Uterus (tissue), 4 donors: ENCODE measurements around the gene NXT1. TPM values are rescaled to one million over a fixed set of nuclear protein-coding genes. Genes with fewer than 3 reads are reported as not detected.

Source experiments
- DNase-seq, 2 donors: peaks; one replicate each; pipeline ENCODE4 v3.0.0-alpha.2; 2019 to 2020
- H3K27ac ChIP-seq, 2 donors: fragments of 200-600 bp; sonication (generic); 1 replicate in 1 of 2; 2 replicates in 1 of 2; pipeline ENCODE4 v1.5.1; 2016 to 2018
- H3K27me3 ChIP-seq, 2 donors: fragments of 200-600 bp; sonication (generic); one replicate each; pipeline ENCODE4 v1.5.1; 2018 to 2019; ENCODE audit warnings: control low read depth in 1 of 2
- H3K36me3 ChIP-seq, 2 donors: fragments of 200-600 bp; sonication (generic); one replicate each; pipeline ENCODE4 v1.5.1; 2019; ENCODE audit warnings: control low read depth in 1 of 2
- H3K4me1 ChIP-seq, 2 donors: fragments of 200-600 bp; sonication (generic); one replicate each; pipeline ENCODE4 v1.5.1; 2018 to 2019; ENCODE audit warnings: control low read depth in 1 of 2
- H3K4me3 ChIP-seq, 2 donors: fragments of 200-600 bp; sonication (generic); 1 replicate in 1 of 2; 2 replicates in 1 of 2; pipeline ENCODE4 v1.5.1; 2018 to 2019; ENCODE audit warnings: mild to moderate bottlenecking in 1 of 2
- H3K9me3 ChIP-seq, 2 donors: fragments of 200-600 bp; sonication (generic); one replicate each; pipeline ENCODE4 v1.5.1; 2019; ENCODE audit warnings: control low read depth in 1 of 2
- CTCF ChIP-seq, 4 experiments: fragments of 200-600 bp in 2 of 4; fragments of 450-650 bp in 2 of 4; sonication (generic) in 2 of 4; IDR thresholded peaks; one replicate each; pipeline ENCODE4 v1.5.1; 2016 to 2019; ENCODE audit warnings: antibody characterized with exemption in 4 of 4, mild to moderate bottlenecking in 2 of 4, moderate library complexity in 1 of 4
- POLR2A ChIP-seq, 2 donors: fragments of 450-650 bp; IDR thresholded peaks; one replicate each; pipeline ENCODE4 v1.6.1; 2016; ENCODE audit warnings: antibody characterized with exemption in 2 of 2, mild to moderate bottlenecking in 1 of 2, moderate library complexity in 1 of 2
- intact Hi-C: fragments of 100-400 bp; cut with DNase I; formaldehyde crosslinking; loops from one replicate; pipeline ENCODE4 v1.15.1; 2023; ENCODE audit warnings: low total_unique reads
- total RNA-seq, 4 donors: library from RNA; depleted of rRNA in 3 of 4; stranded (reverse); fragments of >200 nt in 3 of 4; gene quantifications; one replicate each; pipeline versions ENCODE4 v1.1.0 to v1.2.4, GENCODE V29; 2014 to 2023
- donor health status: DM: yes; HTN: yes; CAD: no.

Gene NXT1
- total RNA-seq, 4 donors from 2014 or later: 28.9 to 37.0 (median 32.3) TPM

- H3K27me3 ChIP-seq: no peaks in the 10 kb centered on the region
- intact Hi-C loops: no loop called here
- peaks cover 0 to 13% of the 10 kb centered on the region in 2 donors for H3K4me1 ChIP-seq
- H3K36me3 ChIP-seq: no peaks in the 10 kb centered on the region
- DNase-seq: peak in 1 of 2 donors; percentile 38
- peak overlapping the region; percentile 80 to 90 for H3K27ac ChIP-seq
- TF ChIP-seq CTCF (IDR thresholded peaks at IDR 0.05) (no peak), POLR2A (IDR thresholded peaks at IDR 0.05) (no peak)
- peak overlapping the region; percentile 64 to 75 for H3K4me3 ChIP-seq
- H3K9me3 ChIP-seq: no peaks in the 10 kb centered on the region
These were observed 12.0 kb downstream of the NXT1 start for GRCh38 chr20:23362392-23363256.

GRCh38 chr20:23363257-23363649, 12.7 kb downstream of the NXT1 start:
- TF ChIP-seq POLR2A (IDR thresholded peaks at IDR 0.05) (no peak), CTCF (IDR thresholded peaks at IDR 0.05) (no peak)
- no peaks in the 10 kb centered on the region for H3K27me3 ChIP-seq
- H3K4me1 ChIP-seq: peaks cover 0 to 13% of the 10 kb centered on the region in 2 donors
- H3K9me3 ChIP-seq: no peaks in the 10 kb centered on the region
- peak overlapping the region; percentile 80 to 90 for H3K27ac ChIP-seq
- no peak overlapping the region for H3K4me3 ChIP-seq
- H3K36me3 ChIP-seq: no peaks in the 10 kb centered on the region
- DNase-seq: no peak
- intact Hi-C loops: no loop called here

- Histone ChIP-seq H3K27me3 (no peaks in the 10 kb centered on the region), H3K4me3 (no peak overlapping the region), H3K36me3 (no peaks in the 10 kb centered on the region), H3K4me1 (peaks cover 0 to 13% of the 10 kb centered on the region in 2 donors), H3K27ac (no peak overlapping the region), H3K9me3 (no peaks in the 10 kb centered on the region)
- DNase-seq: no peak
- TF ChIP-seq POLR2A (IDR thresholded peaks at IDR 0.05): no peak
- no peak for TF ChIP-seq CTCF (IDR thresholded peaks at IDR 0.05)
- intact Hi-C loops: no loop called here
These were observed 15.0 kb downstream of the NXT1 start for GRCh38 chr20:23365390-23366165.

- intact Hi-C loops: no loop called here
- H3K27ac ChIP-seq: peak overlapping the region in 1 of 2 donors; percentile 13
- DNase-seq: no peak
- no peaks in the 10 kb centered on the region for H3K27me3 ChIP-seq
- H3K9me3 ChIP-seq: no peaks in the 10 kb centered on the region
- H3K36me3 ChIP-seq: no peaks in the 10 kb centered on the region
- peaks cover 0 to 13% of the 10 kb centered on the region in 2 donors for H3K4me1 ChIP-seq
- TF ChIP-seq CTCF (IDR thresholded peaks at IDR 0.05): no peak
- no peak for TF ChIP-seq POLR2A (IDR thresholded peaks at IDR 0.05)
- H3K4me3 ChIP-seq: no peak overlapping the region
These were observed 15.8 kb downstream of the NXT1 start for GRCh38 chr20:23366384-23366783.

- TF ChIP-seq CTCF (IDR thresholded peaks at IDR 0.05) (no peak), POLR2A (IDR thresholded peaks at IDR 0.05) (no peak)
- H3K36me3 ChIP-seq: no peaks in the 10 kb centered on the region
- H3K4me1 ChIP-seq: peaks cover 0 to 10% of the 10 kb centered on the region in 2 donors
- H3K9me3 ChIP-seq: no peaks in the 10 kb centered on the region
- H3K27ac ChIP-seq: no peak overlapping the region
- intact Hi-C loops: no loop called here
- no peak for DNase-seq
- no peaks in the 10 kb centered on the region for H3K27me3 ChIP-seq
- no peak overlapping the region for H3K4me3 ChIP-seq
These were observed 17.2 kb downstream of the NXT1 start for GRCh38 chr20:23367770-23368169.
